ENCODE data around the gene DSCAM. TPM values are rescaled to one million over a fixed set of nuclear protein-coding genes. Genes with fewer than 3 reads are reported as not detected.

The DSCAM gene
- total RNA-seq, 4 donors from 2014 or later: 0.19 TPM; not detected in 3

DNA sequence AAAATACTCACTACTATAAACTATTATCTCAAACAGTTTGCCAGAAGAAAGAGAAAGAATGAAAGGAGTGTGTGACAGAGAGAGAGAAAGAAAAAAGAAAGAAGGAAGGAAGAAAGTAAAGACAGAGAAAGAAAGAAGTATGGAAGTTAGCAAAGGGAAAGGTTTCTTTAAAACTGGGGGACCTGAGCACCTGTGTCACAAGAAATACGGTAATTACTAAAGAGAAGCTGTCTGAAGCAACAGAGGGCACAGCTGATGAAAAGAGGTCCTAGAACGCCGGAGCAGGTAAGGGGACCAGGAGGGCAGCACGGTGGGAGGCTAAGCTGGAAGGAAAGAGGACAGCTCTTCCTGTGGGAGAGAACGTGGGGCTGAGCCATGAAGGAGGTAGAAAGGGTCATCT lies 163.6 kb downstream of the DSCAM start:
- H3K27ac ChIP-seq: no peak overlapping the region
- TF ChIP-seq, protein P1, sequence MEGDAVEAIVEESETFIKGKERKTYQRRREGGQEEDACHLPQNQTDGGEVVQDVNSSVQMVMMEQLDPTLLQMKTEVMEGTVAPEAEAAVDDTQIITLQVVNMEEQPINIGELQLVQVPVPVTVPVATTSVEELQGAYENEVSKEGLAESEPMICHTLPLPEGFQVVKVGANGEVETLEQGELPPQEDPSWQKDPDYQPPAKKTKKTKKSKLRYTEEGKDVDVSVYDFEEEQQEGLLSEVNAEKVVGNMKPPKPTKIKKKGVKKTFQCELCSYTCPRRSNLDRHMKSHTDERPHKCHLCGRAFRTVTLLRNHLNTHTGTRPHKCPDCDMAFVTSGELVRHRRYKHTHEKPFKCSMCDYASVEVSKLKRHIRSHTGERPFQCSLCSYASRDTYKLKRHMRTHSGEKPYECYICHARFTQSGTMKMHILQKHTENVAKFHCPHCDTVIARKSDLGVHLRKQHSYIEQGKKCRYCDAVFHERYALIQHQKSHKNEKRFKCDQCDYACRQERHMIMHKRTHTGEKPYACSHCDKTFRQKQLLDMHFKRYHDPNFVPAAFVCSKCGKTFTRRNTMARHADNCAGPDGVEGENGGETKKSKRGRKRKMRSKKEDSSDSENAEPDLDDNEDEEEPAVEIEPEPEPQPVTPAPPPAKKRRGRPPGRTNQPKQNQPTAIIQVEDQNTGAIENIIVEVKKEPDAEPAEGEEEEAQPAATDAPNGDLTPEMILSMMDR (IDR thresholded peaks at IDR 0.05): no peak
- TF ChIP-seq POLR2A (IDR thresholded peaks at IDR 0.05): no peak
- H3K9me3 ChIP-seq: no peaks in the 10 kb centered on the region
- H3K36me3 ChIP-seq: no peaks in the 10 kb centered on the region
- H3K27me3 ChIP-seq: no peaks in the 10 kb centered on the region
- no peaks in the 10 kb centered on the region for H3K4me1 ChIP-seq
- DNase-seq: no peak
- H3K4me3 ChIP-seq: no peak overlapping the region

DNA sequence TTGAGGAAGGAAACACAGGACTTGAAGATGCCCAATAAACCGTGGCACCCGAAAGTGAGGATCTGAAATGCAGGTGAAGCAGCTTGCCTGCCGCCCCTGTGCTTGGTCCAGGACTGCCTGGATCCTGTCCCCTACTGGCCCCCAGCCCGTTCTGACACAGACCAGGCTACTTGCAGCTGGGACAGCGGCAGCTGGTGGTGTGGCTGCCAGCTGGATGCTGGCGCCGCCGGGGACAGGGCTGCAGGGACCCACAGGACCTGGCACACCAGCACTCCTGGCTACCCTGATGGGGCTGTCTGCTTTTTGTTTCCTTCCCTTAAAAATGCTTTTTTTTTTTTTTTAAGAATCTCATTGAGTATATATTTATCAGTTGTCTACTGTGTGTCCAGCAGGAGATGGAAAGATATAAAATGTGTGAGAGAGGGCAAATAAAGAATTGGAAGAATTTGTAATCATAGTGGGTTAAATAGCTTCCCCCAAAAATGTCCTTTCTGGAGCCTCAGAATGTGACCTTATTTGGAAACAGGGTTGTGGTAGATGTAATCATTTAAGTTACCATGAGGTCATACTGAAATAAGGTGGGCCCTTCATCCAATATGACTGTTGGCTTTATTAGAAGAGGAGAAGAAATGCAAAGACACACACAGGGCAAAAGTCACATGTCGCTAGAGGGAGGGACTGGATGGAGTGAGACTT lies 165.6 kb downstream of the DSCAM start:
- no peaks in the 10 kb centered on the region for H3K9me3 ChIP-seq
- H3K27ac ChIP-seq: no peak overlapping the region
- TF ChIP-seq, protein P1 (IDR thresholded peaks at IDR 0.05): no peak
- no peak for TF ChIP-seq POLR2A (IDR thresholded peaks at IDR 0.05)
- DNase-seq: no peak
- no peaks in the 10 kb centered on the region for H3K27me3 ChIP-seq
- H3K4me1 ChIP-seq: no peaks in the 10 kb centered on the region
- H3K4me3 ChIP-seq: no peak overlapping the region
- H3K36me3 ChIP-seq: no peaks in the 10 kb centered on the region

DNA sequence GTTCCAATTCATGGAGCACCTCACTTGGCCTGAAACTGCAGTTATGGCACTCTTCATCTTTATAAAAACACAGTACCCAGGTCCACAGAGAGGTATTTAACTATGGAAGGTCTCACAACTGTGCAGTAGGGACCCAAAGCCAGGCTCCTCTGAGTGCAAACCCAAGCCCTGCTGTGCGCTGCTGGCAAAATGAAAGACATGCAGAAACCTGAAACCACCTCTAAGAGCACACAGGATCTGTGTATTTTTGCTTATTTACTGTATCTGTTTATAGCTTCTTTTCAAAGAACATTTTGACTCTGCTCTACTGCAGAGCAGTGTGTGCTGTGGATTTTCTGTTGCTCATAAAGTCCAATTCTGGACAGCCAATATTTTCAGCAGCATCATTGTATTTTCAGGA lies 166.6 kb downstream of the DSCAM start:
- DNase-seq: no peak
- TF ChIP-seq POLR2A (IDR thresholded peaks at IDR 0.05): no peak
- TF ChIP-seq, protein P1 (IDR thresholded peaks at IDR 0.05): no peak
- no peaks in the 10 kb centered on the region for H3K4me1 ChIP-seq
- H3K4me3 ChIP-seq: no peak overlapping the region
- H3K36me3 ChIP-seq: no peaks in the 10 kb centered on the region
- no peaks in the 10 kb centered on the region for H3K27me3 ChIP-seq
- H3K9me3 ChIP-seq: no peaks in the 10 kb centered on the region
- H3K27ac ChIP-seq: no peak overlapping the region

DNA sequence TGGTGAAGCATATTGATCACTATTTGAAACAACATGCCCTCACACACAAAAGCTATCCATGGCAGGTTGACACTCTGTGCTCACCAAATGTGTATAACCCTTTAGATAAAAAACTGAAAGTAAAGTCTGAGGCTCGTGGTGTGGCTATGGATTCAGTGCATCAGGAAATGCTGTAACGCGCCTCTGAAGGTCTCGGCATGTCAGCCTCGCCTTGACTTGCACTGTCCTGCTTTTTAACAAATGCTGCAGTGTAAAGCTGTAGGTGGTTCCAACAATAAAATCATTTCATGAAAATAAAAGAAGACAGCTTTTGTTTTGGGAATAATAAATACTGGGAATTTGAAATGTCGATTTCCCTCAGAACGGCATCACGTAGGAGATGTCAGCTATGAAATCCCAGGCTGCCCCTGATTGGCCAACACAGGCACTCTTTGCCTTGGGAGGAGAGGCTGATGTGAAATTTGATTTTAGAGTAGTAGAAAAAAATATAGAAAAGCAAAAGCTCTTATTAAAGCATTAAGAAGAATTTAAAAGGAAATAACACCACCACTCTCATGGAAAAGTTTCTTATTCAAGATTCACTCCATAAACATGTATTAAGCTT lies 168.2 kb downstream of the DSCAM start:
- Histone ChIP-seq H3K9me3 (no peaks in the 10 kb centered on the region), H3K27me3 (no peaks in the 10 kb centered on the region), H3K36me3 (no peaks in the 10 kb centered on the region), H3K4me1 (no peaks in the 10 kb centered on the region), H3K27ac (no peak overlapping the region), H3K4me3 (no peak overlapping the region)
- no peak for TF ChIP-seq POLR2A (IDR thresholded peaks at IDR 0.05)
- TF ChIP-seq, protein P1 (IDR thresholded peaks at IDR 0.05): no peak
- no peak for DNase-seq

DNA sequence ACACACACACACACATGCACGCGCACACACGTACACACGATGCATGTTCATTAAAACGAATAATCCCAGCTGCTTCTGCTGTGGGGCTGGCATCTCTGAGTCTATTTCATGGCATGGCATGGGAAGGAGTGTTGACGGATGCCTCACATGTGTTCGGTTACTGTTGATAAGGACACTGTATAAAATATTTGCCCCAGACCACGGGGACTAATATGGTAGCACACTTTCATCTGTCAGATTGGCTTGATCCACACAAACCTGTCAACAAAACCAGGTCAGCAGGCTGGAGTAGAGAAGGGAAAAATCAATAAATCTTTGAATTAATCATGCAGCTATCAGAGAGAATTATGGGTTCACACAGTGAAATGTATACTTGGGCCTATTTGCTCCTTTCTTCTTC lies 171.9 kb downstream of the DSCAM start:
- Histone ChIP-seq H3K36me3 (no peaks in the 10 kb centered on the region), H3K4me1 (no peaks in the 10 kb centered on the region), H3K9me3 (no peaks in the 10 kb centered on the region), H3K27me3 (no peaks in the 10 kb centered on the region), H3K27ac (no peak overlapping the region), H3K4me3 (no peak overlapping the region)
- no peak for TF ChIP-seq POLR2A (IDR thresholded peaks at IDR 0.05)
- TF ChIP-seq, protein P1 (IDR thresholded peaks at IDR 0.05): no peak
- DNase-seq: no peak

Measured in Peyer's patch (tissue), 4 donors.